ENCODE results near the gene CAB39. TPM values are rescaled to one million over a fixed set of nuclear protein-coding genes. Genes with fewer than 3 reads are reported as not detected.

CAB39 gene
- polyA plus RNA-seq, 1 donor (not counting 4 experiments of a cell fraction or from before 2014, with no cell fraction given): 120 TPM

DNA sequence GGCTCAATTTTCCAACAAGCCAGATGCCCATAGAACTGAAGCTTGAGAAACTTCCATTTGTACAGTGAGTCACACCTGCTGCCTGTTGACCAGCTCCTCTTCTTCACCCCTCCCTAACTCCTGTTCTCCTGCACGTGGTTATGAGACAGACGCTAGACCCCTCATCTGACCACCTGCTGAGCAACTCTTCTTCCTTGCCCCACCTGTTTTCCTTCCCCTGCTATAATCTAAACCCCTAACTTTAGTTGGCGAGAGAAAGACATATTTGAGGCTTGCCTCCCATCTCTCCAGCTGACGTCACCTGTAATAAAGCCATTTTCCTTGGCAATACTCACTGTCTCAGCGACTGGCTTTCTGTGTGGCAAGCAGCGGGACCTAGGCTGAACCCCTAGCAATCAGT is 129.8 kb downstream of the CAB39 start:
- no peak for TF ChIP-seq EZH2 (IDR thresholded peaks at IDR 0.05; ENCODE audit: low read length)
- TF ChIP-seq, protein P1, sequence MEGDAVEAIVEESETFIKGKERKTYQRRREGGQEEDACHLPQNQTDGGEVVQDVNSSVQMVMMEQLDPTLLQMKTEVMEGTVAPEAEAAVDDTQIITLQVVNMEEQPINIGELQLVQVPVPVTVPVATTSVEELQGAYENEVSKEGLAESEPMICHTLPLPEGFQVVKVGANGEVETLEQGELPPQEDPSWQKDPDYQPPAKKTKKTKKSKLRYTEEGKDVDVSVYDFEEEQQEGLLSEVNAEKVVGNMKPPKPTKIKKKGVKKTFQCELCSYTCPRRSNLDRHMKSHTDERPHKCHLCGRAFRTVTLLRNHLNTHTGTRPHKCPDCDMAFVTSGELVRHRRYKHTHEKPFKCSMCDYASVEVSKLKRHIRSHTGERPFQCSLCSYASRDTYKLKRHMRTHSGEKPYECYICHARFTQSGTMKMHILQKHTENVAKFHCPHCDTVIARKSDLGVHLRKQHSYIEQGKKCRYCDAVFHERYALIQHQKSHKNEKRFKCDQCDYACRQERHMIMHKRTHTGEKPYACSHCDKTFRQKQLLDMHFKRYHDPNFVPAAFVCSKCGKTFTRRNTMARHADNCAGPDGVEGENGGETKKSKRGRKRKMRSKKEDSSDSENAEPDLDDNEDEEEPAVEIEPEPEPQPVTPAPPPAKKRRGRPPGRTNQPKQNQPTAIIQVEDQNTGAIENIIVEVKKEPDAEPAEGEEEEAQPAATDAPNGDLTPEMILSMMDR (optimal IDR thresholded peaks at IDR 0.05 in 1 of 3, IDR thresholded peaks at IDR 0.05 in 1 of 3, conservative IDR thresholded peaks at IDR 0.05 in 1 of 3; ENCODE audit: extremely low read depth in 1 of 3, insufficient read depth in 2 of 3, low read length in 3 of 3): no peak
- Histone ChIP-seq H3K9ac (ENCODE audit: control insufficient read depth, extremely low read depth, insufficient read depth, low read length) (no peak overlapping the region), H3K4me2 (ENCODE audit: control insufficient read depth, extremely low read depth, insufficient read depth, low read depth, low read length) (no peak overlapping the region)

DNA sequence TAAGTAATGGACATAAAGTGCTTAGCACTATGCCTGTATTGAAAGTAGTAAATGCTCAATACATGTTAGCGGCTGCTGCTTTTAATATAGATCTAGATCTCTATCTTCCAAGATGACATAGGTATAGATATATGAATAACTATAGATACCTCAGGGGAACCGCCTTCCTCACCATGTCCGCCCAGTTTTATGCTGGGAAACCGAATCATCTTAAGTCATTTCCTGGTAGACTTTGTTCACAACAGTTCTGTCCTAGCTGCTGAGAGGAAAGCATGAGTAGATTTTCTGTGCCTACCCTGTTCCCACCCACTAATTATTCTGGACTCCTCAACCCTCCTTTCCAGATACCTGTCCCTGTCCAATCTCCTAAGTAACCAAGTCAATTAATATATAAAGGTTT is 130.5 kb downstream of the CAB39 start:
- H3K36me3 ChIP-seq (ENCODE audit: control insufficient read depth in 2 of 2, extremely low read depth in 1 of 2, insufficient read depth in 2 of 2, low read length in 2 of 2): no peaks in the 10 kb centered on the region
- dilution Hi-C loops (cut with MboI; ENCODE audit: extremely low pct_ligation_motif_present, low sequenced_read_pairs): no loop called here
- H3K4me2 ChIP-seq (ENCODE audit: control insufficient read depth, extremely low read depth, insufficient read depth, low read depth, low read length): no peak overlapping the region
- no peaks in the 10 kb centered on the region for H3K4me1 ChIP-seq (ENCODE audit: control insufficient read depth, extremely low read depth, insufficient read depth, low read length)
- H3K27me3 ChIP-seq (ENCODE audit: control insufficient read depth, extremely low read depth, insufficient read depth, low read length): peaks cover 6% of the 10 kb centered on the region
- H4K20me1 ChIP-seq (ENCODE audit: control insufficient read depth, extremely low read depth, insufficient read depth, low read length): no peaks in the 10 kb centered on the region
- no peak overlapping the region for H2AFZ ChIP-seq (ENCODE audit: control insufficient read depth, low read length)
- TF ChIP-seq, protein P1 (optimal IDR thresholded peaks at IDR 0.05 in 1 of 3, IDR thresholded peaks at IDR 0.05 in 1 of 3, conservative IDR thresholded peaks at IDR 0.05 in 1 of 3; ENCODE audit: extremely low read depth in 1 of 3, insufficient read depth in 2 of 3, low read length in 3 of 3): no peak
- no peak for TF ChIP-seq EZH2 (IDR thresholded peaks at IDR 0.05; ENCODE audit: low read length)
- H3K9me1 ChIP-seq (ENCODE audit: control insufficient read depth, extremely low read depth, insufficient read depth, low read length): no peaks in the 10 kb centered on the region
- no peaks in the 10 kb centered on the region for H3K79me2 ChIP-seq (ENCODE audit: control insufficient read depth, insufficient read depth, low read length)
- no peaks in the 10 kb centered on the region for H3K9me3 ChIP-seq (ENCODE audit: control insufficient read depth, low read depth, low read length)
- no peak overlapping the region for H3K9ac ChIP-seq (ENCODE audit: control insufficient read depth, extremely low read depth, insufficient read depth, low read length)
- no peak for DNase-seq (ENCODE audit: low read depth, low spot score)
- no peak for FAIRE-seq
- H3K4me3 ChIP-seq (ENCODE audit: control insufficient read depth in 2 of 3, extremely low read depth in 1 of 3, insufficient read depth in 2 of 3, low read depth in 1 of 3, low read length in 3 of 3): no peak overlapping the region
- no peak overlapping the region for H3K27ac ChIP-seq (ENCODE audit: control insufficient read depth, insufficient read depth, low read length)

More for the DNA sequence above, 129.8 kb downstream of the CAB39 start:
- DNase-seq (ENCODE audit: low read depth, low spot score) (no peak), FAIRE-seq (no peak)
- H3K4me1 ChIP-seq (ENCODE audit: control insufficient read depth, extremely low read depth, insufficient read depth, low read length): no peaks in the 10 kb centered on the region
- H3K36me3 ChIP-seq (ENCODE audit: control insufficient read depth in 2 of 2, extremely low read depth in 1 of 2, insufficient read depth in 2 of 2, low read length in 2 of 2): no peaks in the 10 kb centered on the region
- H3K9me3 ChIP-seq (ENCODE audit: control insufficient read depth, low read depth, low read length): no peaks in the 10 kb centered on the region
- no peak overlapping the region for H3K4me3 ChIP-seq (ENCODE audit: control insufficient read depth in 2 of 3, extremely low read depth in 1 of 3, insufficient read depth in 2 of 3, low read depth in 1 of 3, low read length in 3 of 3)
- H2AFZ ChIP-seq (ENCODE audit: control insufficient read depth, low read length): no peak overlapping the region
- H4K20me1 ChIP-seq (ENCODE audit: control insufficient read depth, extremely low read depth, insufficient read depth, low read length): no peaks in the 10 kb centered on the region
- dilution Hi-C loops (cut with MboI; ENCODE audit: extremely low pct_ligation_motif_present, low sequenced_read_pairs): no loop called here
- no peaks in the 10 kb centered on the region for H3K79me2 ChIP-seq (ENCODE audit: control insufficient read depth, insufficient read depth, low read length)
- H3K27me3 ChIP-seq (ENCODE audit: control insufficient read depth, extremely low read depth, insufficient read depth, low read length): peaks cover 6% of the 10 kb centered on the region
- H3K9me1 ChIP-seq (ENCODE audit: control insufficient read depth, extremely low read depth, insufficient read depth, low read length): no peaks in the 10 kb centered on the region
- H3K27ac ChIP-seq (ENCODE audit: control insufficient read depth, insufficient read depth, low read length): no peak overlapping the region

Measured in keratinocyte (primary cell).